GM18508 (cell line): ENCODE results near the gene CDH23.

Source experiments
- ATAC-seq: cut with Tn5 transposase; IDR thresholded peaks from one replicate; pipeline ENCODE4 v1.9.1; 2021; ENCODE audit warnings: moderate number of reproducible peaks; ENCODE audit not compliant: insufficient read depth, unreplicated experiment

CDH23 gene

GRCh38 chr10:71413581-71413980 lies 16.9 kb downstream of the CDH23 start:
- ATAC-seq = no peak

DNA sequence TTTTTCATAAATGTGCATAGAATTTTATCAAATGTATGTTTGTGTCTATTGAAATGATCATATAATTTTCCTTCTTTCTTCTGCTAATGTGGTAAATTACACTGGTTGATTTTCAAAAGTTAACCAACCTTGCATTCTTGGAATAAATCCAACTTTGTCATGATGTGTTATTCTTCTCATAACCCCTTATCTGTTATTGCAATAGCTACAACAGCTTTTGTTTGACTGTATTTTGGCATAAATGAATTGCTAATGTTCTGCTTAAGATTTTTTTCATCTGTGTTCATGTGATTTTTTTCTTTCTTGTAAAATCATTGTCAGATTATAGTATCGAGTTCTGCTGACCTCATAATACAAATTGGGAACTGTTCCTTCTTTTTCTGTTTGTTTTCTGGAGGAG lies 17.6 kb downstream of the CDH23 start:
- ATAC-seq = no peak

GRCh38 chr10:71419002-71419540 lies 22.4 kb downstream of the CDH23 start:
- no peak for ATAC-seq

- ATAC-seq = no peak
These were observed 23.0 kb downstream of the CDH23 start for GRCh38 chr10:71419750-71420149.

DNA sequence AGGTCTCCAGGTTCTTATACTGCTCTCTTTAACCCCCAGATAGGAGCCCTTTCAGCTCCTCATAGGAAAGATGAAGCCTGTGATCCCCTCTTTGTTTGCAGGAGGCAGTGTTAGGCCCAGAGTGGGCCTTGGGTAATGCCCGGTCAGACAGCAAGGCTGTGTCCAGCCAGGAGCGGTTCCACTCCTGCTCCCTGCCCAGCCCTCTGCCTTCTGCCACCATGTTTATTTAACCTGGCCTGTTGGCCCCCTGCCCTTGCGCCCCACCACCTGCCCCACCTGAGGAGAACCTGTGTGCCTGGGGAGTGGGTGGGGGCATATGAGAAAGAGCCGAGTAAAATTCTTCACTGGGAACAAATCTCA lies 24.3 kb downstream of the CDH23 start:
- no peak for ATAC-seq

DNA sequence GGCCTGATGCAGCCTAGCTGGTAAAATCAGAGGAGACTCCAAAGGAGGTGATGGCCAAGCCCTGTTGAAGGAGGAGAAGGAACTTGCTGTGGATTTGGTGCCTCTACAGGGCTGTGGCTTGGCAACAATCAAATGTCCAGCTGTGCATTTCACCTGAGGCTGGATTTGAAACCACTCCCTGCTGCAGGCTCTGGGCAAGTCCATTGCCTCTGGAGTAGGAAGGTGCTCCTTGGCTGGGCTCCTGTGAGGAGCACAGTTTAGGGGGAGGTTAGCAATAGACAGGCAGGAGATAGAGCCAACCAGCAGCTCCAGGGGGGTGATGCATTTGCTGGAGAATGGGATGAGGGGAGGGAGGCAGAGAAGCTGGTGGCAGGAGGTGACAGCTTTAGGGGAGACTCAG lies 26.5 kb downstream of the CDH23 start:
- ATAC-seq = no peak

DNA sequence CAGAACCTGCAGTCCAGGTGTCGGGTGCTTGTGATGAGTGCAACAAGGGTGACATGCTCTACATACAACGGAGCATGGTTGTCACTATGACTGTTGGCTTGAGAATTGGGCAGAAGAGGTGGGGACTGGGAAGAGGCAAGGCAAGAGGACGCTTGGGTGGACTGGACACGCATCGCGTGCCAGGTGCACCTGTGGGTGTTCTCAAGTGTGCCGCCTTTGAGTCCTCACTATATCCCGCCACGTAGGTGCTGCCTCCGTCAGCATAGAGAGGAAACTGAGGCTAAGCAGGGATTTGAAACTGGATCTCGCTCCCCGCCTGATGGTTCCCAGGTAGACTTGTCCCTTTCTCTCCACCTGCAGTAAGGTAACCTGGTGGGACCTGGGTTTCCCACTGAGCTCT lies 27.2 kb downstream of the CDH23 start:
- no peak for ATAC-seq

DNA sequence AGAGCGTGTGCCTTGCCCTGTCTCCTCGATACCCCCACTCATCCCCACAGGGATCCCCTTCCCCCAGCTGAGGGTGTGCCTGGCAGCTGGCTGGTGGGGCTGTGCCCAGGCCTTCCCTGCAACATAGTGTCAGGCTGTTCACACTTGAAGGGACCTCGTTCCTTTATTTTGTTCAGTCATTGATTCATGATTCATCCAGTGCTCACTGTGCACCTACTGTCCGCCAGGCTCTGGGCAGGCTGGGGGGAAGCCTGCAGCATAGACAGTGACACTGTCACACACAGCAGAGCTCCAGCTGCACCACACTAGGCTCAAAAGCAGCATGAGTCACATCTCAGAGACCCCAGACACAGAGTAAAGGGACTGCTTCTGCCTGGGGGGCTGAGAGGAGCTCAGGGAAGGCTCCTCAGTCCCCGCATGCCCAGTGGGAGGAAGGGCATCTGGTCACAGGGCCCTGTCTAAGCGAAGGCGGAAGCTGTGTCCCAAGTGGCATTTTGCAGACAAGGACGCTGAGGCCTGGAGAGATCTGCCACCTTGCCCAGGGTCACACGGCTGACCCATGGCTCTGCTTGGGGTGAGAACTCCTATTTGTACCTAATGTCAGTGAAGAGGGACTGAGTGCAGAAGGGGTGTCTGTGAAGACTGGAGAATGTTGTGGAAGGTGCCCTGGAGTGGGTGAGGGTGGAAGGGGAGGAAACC lies 27.9 kb downstream of the CDH23 start:
- ATAC-seq = no peak

DNA sequence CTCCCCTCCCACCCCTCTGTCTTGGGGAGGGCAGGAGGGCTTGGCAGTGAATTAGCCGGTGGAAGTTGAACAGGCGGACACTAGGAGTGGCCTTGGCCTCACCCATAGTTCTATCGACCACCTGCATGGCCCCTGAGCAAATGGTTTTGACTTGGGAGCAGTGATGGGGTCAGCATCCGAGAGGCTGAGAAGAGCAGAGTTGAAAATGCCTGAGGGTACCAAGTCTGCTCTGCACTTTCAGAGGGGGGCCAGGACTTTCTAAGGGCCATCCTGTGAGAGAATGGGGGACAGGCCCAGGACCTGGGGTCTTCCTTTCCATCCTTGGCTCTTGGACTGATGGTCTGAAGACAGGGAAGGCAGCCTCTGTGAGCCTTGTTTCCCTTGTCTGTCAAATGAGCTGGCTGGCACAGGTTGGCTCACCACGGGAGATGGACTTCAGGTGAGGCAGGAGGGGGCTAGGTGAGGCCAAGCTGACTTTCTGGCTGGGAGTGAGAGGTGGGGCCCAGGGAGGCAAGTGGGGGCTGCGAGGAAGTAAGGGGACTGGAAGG lies 29.4 kb downstream of the CDH23 start:
- no peak for ATAC-seq

DNA sequence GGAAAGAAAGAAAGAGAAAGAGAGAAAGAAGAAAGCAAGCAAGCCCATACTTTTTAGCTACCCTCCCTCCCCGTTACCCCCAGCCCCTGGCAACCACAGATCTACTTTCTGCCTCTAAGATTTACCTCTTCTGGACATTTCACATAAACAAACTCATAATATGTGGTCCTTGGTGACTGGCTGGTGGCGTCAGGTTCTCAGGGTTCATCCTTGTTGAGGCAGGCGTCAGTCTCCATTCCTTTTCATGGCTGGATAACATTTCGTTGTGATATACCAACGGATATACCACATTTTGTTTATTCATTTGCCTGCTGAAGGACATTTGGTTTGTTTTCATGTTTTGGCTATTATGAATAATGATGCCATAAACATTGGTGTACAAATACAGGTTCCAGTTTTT lies 30.5 kb downstream of the CDH23 start:
- ATAC-seq = no peak

DNA sequence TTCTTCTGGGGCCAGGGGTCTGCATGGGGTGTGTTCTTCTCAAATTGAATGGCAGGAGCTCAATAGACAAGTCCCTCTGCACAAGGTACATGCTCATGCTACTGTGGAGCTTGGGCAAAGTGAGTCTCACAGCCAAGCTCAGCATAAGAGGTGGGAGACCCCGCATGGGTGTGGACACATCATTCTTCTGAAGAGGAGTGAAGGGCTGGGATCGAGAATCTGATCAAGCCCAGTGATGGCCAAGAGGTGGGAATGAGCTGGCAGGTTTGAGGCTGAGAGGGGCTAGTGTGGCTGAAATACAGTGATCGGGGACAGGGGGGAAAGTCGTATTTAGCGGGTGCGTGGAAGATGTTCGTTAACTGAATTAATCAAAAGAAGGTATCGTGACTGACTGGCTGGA lies 32.6 kb downstream of the CDH23 start:
- ATAC-seq = no peak

GRCh38 chr10:71429929-71430328 lies 33.2 kb downstream of the CDH23 start:
- no peak for ATAC-seq

GRCh38 chr10:71431239-71432100 lies 34.8 kb downstream of the CDH23 start:
- ATAC-seq = no peak

DNA sequence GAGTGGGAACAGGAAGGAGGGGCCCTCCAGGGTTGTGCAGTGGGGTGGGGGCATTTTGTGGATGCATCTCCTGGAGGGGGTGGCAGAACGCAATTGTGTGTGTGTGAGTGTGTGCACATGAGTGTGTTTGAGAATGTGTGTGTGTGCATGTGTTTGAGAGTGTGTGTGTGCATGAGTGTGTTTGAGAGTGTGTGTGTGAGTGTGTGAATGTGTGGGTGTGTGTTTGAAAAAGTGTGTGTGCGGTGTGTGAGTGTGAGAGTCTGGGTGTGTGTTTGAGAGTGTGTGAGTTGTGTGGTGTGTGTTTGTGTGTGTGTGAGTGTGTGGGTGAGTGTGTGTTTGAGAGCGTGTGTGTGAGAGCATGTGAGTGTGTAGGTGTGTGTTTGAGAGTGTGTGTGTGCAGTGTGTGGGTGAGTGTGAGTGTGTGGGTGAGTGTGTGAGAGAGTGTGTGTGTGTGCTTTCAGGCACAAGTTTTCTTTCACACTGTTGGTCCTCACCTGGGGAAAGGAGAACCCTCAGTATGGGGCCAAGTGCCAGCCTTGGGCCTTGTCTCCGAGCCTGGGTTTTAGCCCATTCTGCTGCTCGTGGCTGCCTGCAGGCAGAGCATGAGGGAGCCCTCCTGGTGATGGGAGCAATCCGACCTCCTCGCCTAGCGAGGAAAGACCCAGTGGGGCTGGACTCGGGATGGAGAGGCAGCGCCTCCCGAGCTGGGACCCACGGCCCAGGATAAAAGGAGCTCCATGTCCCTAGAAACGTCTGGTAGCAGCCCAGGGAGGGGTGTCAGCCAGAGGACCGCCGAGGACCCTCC lies 35.6 kb downstream of the CDH23 start:
- ATAC-seq = no peak

GRCh38 chr10:71432956-71433767 lies 36.4 kb downstream of the CDH23 start:
- ATAC-seq = no peak

DNA sequence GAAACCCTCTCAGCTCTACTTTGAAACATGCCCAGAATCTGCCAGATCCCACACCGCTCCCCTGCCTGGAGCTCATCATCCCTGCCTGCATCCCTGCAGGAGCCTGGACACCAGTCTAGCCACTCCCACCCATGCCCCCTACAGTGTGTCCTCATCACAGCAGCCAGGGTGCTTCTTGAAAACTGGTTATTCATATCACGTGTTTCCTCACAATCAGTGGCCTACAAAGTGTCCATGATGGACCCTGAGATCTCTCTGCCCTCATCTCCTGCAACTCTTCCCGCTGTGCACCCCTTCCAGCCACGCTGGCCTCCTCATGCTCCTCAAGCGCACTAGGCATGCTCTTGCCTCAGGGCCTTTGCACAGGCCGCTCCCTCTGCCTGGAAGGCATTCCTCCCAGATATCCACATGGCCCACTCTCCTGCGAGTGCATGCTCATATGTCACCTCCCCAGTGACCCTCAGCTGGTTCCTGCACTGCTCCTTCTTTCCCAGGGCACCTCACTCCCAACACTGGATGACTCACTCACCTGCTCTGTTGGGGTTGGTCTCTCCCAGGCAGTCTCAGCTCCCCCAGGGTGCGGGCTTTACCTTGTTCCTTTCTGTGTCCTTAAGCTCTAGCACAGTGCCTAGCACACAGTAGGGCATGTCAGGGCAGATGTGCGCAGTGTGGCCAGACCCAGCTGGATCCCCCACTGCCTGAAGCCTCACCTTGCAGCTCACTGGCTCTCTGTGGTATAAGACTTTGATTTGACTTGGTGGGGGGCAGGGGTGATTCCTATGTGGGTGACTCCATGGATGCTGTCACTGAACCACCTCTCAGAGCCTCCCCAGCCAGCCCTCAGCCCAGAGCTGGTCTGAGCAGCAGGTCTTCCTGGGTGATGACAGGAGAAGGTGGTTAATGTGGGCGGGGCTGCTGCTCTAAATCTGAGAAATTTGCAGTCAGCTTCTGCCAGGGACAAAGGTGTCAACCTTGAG lies 37.3 kb downstream of the CDH23 start:
- no peak for ATAC-seq

DNA sequence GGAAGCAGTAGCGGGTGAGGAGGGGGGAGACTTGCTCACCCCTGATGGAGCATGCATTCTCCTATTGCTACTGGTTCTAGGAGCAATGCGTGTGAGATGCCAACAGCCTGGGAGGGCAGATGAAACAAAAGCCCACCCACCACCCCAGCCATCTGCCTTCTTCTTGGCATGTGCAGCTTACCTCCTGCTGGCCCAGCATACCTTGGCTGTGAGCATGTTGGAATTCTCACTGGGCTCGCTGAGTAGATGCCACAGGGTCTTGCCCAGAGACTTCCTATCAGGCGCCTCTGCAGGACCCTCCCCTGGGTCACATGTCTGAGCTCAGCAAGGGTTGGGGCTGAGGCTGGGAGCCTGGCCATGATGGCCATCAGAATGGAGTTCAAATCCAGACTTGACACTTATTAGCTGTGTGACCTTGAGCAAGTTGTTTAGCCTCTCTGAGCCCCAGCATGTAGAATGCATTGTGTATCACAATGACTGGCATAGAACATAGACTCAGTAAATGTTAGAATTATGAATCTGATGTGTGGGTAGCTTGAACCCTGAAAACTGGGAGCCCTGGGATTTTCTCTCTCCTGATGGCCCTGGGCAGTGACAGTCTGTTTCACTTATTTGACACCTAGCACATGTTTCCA lies 38.2 kb downstream of the CDH23 start:
- ATAC-seq = no peak
